GM18511 (cell line): ENCODE results near the gene FAM171A1.
"Not testable (repeated sequence)": the region's sequence is repeated elsewhere in the genome, so short reads cannot be mapped to it uniquely, and the experiment has no call there.

Experiments
- ATAC-seq: cut with Tn5 transposase; IDR thresholded peaks from one replicate; pipeline ENCODE4 v1.9.1; 2021; ENCODE audit warnings: mild to moderate bottlenecking, moderate library complexity; ENCODE audit not compliant: unreplicated experiment

The FAM171A1 gene

DNA sequence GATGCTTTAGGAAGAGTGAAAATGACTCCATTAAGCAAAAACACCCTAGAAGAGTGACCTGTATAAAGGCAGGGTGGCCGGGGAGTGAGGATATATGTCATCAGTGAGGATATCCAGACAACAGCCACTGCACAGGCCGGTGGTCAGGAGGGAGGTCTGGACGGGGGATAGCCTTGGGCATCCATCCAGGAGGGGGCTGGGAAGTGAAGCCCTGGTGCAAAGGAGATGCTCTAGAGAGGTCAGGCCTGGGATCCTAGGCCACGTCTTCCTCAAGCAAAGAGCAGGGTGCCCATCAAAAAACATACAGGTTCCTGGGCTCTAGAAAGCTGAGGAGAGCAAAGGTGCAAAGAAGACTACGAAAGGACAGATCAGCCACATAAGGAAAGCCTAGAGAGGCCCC lies 25.6 kb downstream of the FAM171A1 start:
- no peak for ATAC-seq

- ATAC-seq, result no peak
These were observed 26.2 kb downstream of the FAM171A1 start for GRCh38 chr10:15344876-15345285.

GRCh38 chr10:15344256-15344875 lies 26.7 kb downstream of the FAM171A1 start:
- no peak for ATAC-seq

GRCh38 chr10:15342970-15343369 lies 28.1 kb downstream of the FAM171A1 start:
- no peak for ATAC-seq

GRCh38 chr10:15341502-15342128 lies 29.5 kb downstream of the FAM171A1 start:
- ATAC-seq, result no peak

DNA sequence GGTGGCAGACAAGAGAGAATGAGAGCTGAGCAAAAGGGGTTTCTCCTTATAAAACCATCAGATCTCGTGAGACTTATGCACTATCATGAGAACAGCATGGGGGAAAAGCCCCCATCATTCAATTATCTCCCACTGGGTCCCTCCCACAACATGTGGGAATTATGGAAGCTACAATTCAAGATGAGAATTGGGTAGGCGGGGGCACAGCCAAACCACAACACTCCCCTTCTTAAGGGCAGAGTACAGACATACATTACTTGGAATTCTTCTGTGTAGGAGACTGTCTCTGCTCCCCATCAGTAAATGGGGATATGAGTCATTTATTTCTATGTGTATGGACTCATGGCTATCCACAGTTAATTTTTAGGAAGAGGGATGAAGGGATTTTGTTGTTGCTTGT lies 31.2 kb downstream of the FAM171A1 start:
- no peak for ATAC-seq

DNA sequence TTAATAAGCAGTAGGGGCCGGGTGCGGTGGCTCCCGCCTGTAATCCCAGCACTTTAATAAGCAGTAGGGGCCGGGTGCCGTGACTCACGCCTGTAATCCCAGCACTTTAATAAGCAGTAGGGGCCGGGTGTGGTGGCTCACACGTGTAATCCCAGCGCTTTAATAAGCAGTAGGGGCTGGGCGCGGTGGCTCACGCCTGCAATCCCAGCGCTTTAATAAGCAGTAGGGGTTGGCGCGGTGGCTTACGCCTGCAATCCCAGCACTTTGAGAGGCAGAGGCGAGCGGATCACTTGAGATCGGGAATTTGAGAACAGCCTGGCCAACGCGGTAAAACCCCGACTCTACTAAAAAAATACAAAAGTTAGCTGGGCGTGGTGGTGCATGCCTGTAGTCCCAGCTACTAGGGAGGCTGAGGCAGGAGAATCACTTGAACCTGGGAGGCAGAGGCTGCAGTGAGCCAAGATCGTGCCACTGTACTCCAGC lies 33.6 kb downstream of the FAM171A1 start:
- not testable (repeated sequence) for ATAC-seq

DNA sequence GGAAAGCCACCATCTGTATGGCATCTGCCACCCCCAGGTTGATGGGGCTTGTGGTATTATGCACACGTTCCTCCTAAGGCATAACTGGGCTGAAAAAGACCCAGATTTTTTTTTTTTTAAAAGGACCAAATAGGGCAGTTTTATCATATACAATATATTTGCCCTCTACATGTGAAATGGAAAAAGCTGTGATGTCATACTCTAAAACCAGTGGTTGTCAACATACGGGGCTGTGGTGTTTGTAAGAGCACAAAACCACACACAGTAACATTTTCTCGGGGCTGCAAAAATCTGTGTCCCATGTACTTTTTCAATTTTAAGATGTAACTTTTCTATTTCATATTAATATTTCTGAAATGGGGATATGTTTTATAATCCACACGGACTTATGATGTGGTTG lies 34.9 kb downstream of the FAM171A1 start:
- ATAC-seq, result no peak

- no peak for ATAC-seq
These were observed 35.6 kb downstream of the FAM171A1 start for GRCh38 chr10:15335508-15335907.

- ATAC-seq, result no peak
These were observed 36.3 kb downstream of the FAM171A1 start for GRCh38 chr10:15334650-15335323.

- ATAC-seq, result no peak
These were observed 37.0 kb downstream of the FAM171A1 start for GRCh38 chr10:15333909-15334649.

- ATAC-seq, result not testable (repeated sequence)
These were observed 37.9 kb downstream of the FAM171A1 start for GRCh38 chr10:15333181-15333580.

GRCh38 chr10:15331461-15331860 lies 39.6 kb downstream of the FAM171A1 start:
- no peak for ATAC-seq

DNA sequence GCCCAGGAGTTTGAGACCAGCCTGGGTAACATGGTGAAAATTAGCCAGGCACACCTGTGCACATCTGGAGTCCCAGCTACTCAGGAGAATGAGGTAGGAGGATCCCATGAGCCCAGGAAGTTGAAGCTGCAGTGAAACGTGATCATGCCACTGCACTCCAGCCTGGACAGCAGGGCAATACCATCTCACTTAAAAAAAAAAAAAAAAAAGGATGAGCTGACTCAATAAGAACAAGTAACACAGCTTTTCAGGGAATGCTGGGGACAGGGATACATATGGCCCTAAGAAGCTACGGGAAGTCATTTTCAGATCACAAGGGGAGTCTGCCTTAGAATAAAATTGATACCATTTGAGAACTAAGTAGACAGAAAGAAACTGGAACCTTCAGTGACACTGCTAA lies 41.7 kb downstream of the FAM171A1 start:
- no peak for ATAC-seq

DNA sequence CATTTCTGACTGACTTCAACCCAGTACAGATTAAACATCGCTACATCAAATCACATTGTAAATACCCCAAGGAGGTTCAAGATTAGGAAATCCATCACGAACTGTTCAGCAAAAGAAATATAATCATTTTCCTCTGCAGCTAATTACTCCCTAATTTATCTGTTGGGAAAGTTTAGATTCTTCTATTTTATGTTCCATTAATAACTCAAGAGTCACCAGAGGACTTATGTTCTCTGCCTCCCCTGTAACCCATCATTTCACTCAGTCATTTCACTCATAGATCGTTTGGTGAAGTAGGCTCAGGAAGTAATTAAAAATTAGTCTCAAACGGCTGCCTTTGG lies 45.2 kb downstream of the FAM171A1 start:
- no peak for ATAC-seq

GRCh38 chr10:15325243-15325943 lies 45.7 kb downstream of the FAM171A1 start:
- no peak for ATAC-seq

- no peak for ATAC-seq
These were observed 46.5 kb downstream of the FAM171A1 start for GRCh38 chr10:15324611-15325010.

GRCh38 chr10:15324113-15324512 lies 47.0 kb downstream of the FAM171A1 start:
- ATAC-seq, result no peak

DNA sequence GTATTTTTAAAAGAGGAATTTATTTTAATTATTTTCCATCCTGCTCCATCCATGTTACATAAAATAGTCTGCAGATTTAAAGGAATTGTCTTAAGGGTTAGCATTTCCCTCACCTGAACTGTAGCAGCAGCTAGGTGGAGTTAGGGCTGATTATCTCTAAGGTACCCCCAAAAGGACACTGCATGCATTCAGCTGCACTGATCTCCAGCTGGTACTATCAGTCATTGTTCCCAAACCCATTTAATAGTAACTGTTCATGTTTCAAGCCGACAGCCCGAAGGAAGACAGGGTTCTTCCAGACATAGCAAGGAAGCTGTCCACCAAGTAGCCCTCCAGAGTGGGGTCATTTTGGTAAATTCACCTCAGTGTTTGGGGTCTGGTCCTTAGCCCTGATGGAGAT lies 48.7 kb downstream of the FAM171A1 start:
- no peak for ATAC-seq

DNA sequence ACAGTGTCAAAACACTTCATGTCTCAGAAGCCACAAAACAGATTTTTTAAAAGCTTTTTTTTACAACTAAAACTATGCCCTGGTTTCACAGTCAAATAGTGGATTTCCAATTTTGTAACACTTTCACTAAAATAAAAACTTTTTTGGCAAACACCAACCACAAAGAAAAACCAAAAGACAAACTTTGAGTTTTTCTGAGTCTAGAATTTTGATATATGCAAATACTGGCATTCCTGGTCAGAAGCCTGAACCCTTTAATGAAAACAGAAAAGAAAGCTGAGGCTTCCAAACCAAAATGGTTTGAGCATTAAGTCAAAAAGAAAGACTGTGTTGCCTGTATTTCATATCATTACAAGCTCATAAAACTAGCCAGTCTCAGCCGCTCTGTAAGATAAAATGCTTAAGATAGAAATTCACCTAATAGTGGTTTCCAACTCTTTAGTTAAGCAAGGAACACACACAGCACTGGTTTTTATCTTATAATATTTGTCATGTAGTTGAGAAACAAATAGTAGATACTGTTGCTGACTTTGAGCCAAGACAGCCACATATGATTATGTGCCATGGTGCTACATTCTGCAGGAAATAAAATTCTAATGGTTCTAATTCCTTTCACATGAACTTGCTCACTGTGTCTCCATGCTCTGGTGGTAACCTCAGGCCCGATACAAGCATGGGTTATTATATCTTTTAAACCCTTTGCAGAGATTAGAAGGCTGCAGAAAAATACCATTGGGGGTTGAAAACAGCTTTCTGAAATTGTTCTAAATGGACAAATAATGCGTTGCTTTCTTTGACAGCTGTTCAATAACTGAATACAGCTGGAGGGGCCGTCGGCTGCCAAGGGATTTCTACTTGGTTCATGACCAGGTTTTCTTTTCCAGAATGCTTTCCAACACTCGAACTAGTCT lies 49.4 kb downstream of the FAM171A1 start:
- ATAC-seq, result no peak
